CD4-positive, alpha-beta T cell (primary cell): ENCODE results near the gene CEACAM8. TPM values are rescaled to one million over a fixed set of nuclear protein-coding genes. Genes with fewer than 3 reads are reported as not detected.
"Not testable (repeated sequence)": the region's sequence is repeated elsewhere in the genome, so short reads cannot be mapped to it uniquely, and the experiment has no call there.

Source experiments
- ATAC-seq: fragments of 200-7000 bp; cut with Tn5 transposase; one replicate; pipeline ENCODE4 v1.10.0; 2022; ENCODE audit warnings: mild to moderate bottlenecking; ENCODE audit not compliant: poor library complexity
- CTCF ChIA-PET: fragments of 350-600 bp; sonication (Branson Sonifier 250); formaldehyde crosslinking; loops from one replicate; lab custom pipeline; 2021; ENCODE audit warnings: antibody characterized with exemption, inconsistent platforms; lab: Charles Lee
- POLR2A ChIA-PET: fragments of 350-600 bp; sonication (Branson Sonifier 250); formaldehyde crosslinking; loops from one replicate; lab custom pipeline; 2021; ENCODE audit warnings: antibody characterized with exemption, inconsistent platforms; lab: Charles Lee
- DNase-seq, 14 experiments: peaks; one replicate each; pipeline ENCODE4 v3.0.0-alpha.2; 2013 to 2020; ENCODE audit warnings: mixed read lengths in 2 of 14
- H3K27ac ChIP-seq, 2 donors: one replicate each; pipeline versions ENCODE4 v1.5.1 to v1.7.0; 2013; ENCODE audit warnings: low read length in 2 of 2, low read depth in 1 of 2, mild to moderate bottlenecking in 1 of 2
- H3K27me3 ChIP-seq, 2 experiments: 1 replicate in 1 of 2; 2 replicates in 1 of 2; pipeline versions ENCODE4 v1.6.1 to v1.7.0; 2013; ENCODE audit warnings: low read length in 2 of 2, control low read depth in 1 of 2, mild to moderate bottlenecking in 1 of 2, moderate library complexity in 1 of 2; ENCODE audit not compliant: insufficient read depth in 2 of 2, control insufficient read depth in 1 of 2
- H3K36me3 ChIP-seq: one replicate; pipeline ENCODE4 v1.6.1; 2013; ENCODE audit warnings: low read length, control low read depth; ENCODE audit not compliant: insufficient read depth
- H3K4me1 ChIP-seq: one replicate; pipeline ENCODE4 v1.6.1; 2013; ENCODE audit warnings: low read length, control low read depth; ENCODE audit not compliant: insufficient read depth
- H3K4me3 ChIP-seq: one replicate; pipeline ENCODE4 v1.5.1; 2013; ENCODE audit warnings: mild to moderate bottlenecking, low read length, moderate library complexity
- H3K9me3 ChIP-seq, 2 experiments: 1 replicate in 1 of 2; 2 replicates in 1 of 2; pipeline versions ENCODE4 v1.6.1 to v1.7.0; 2013; ENCODE audit warnings: low read length in 2 of 2, mild to moderate bottlenecking in 2 of 2, control low read depth in 1 of 2, moderate library complexity in 1 of 2; ENCODE audit not compliant: control insufficient read depth in 1 of 2, insufficient read depth in 1 of 2
- H3K27ac Mint-ChIP-seq: one replicate; pipeline ENCODE4 v1.8.0; 2020; ENCODE audit warnings: mixed read lengths
- H3K27me3 Mint-ChIP-seq: one replicate; pipeline ENCODE4 v1.8.0; 2021; ENCODE audit warnings: mixed read lengths
- H3K36me3 Mint-ChIP-seq: one replicate; pipeline ENCODE4 v1.8.0; 2021; ENCODE audit warnings: low read depth, mixed read lengths
- H3K4me1 Mint-ChIP-seq: one replicate; pipeline ENCODE4 v1.8.0; 2021; ENCODE audit warnings: low read depth, mixed read lengths
- H3K4me3 Mint-ChIP-seq: one replicate; pipeline ENCODE4 v1.8.0; 2020; ENCODE audit warnings: mild to moderate bottlenecking, mixed read lengths
- H3K9me3 Mint-ChIP-seq: one replicate; pipeline ENCODE4 v1.8.0; 2020; ENCODE audit warnings: mixed read lengths
- intact Hi-C, 2 experiments: fragments of 100-400 bp; cut with DNase I in 1 of 2; cut with micrococcal nuclease in 1 of 2; formaldehyde crosslinking; loops; one replicate each; pipeline versions ENCODE4 v1.15.1 to v1.9.0; 2023 to 2025; cut with DNase I, micrococcal nuclease
- total RNA-seq, 174 experiments: library from RNA in 2 of 174; stranded (reverse) in 2 of 174; gene quantifications; one replicate each; pipeline ENCODE4 v1.2.3 and lab custom pipeline; 2021 to 2026
- TF ChIP-seq, protein P1 (sequence below): fragments of 200-600 bp; IDR thresholded peaks from one replicate; pipeline ENCODE4 v1.8.0; 2022; ENCODE audit warnings: antibody characterized with exemption, mild to moderate bottlenecking

Gene CEACAM8
- total RNA-seq, 2 experiments from 2014 or later, result not detected

DNA sequence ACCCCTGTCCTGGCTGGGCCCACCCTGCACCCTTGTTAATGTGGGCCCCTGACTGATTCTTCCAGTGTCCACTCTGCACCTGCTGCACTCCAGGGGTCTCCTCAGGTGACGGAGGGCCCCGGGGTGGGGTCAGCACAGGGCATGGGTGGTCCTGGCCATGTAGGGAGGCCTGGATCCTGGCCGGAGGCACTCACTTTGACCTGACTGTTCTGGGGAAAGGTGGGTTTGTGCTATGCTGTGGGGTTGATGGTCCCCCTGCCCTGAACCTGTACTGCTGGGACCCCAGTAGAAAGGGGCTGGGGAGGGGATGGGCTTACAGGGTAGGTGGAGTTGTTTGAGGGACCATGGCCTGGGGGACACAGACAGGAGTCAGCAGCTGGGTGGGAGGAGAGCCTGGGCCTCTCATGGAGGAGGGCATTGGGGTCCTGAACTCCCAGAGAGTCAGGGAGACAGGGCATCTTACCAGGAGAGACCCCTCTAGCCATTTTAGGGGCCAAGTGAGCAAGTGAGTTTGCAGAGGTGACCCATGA lies 40.6 kb downstream of the CEACAM8 start:
- H3K27me3 ChIP-seq, result peaks cover 5 to 6% of the 10 kb centered on the region in 2 experiments
- H3K4me3 ChIP-seq, result no peak overlapping the region
- no peaks in the 10 kb centered on the region for H3K36me3 Mint-ChIP-seq
- H3K27me3 Mint-ChIP-seq, result peaks cover 45% of the 10 kb centered on the region
- DNase-seq (no peak), ATAC-seq (no peak)
- TF ChIP-seq, protein P1, sequence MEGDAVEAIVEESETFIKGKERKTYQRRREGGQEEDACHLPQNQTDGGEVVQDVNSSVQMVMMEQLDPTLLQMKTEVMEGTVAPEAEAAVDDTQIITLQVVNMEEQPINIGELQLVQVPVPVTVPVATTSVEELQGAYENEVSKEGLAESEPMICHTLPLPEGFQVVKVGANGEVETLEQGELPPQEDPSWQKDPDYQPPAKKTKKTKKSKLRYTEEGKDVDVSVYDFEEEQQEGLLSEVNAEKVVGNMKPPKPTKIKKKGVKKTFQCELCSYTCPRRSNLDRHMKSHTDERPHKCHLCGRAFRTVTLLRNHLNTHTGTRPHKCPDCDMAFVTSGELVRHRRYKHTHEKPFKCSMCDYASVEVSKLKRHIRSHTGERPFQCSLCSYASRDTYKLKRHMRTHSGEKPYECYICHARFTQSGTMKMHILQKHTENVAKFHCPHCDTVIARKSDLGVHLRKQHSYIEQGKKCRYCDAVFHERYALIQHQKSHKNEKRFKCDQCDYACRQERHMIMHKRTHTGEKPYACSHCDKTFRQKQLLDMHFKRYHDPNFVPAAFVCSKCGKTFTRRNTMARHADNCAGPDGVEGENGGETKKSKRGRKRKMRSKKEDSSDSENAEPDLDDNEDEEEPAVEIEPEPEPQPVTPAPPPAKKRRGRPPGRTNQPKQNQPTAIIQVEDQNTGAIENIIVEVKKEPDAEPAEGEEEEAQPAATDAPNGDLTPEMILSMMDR, result no peak
- no peaks in the 10 kb centered on the region for H3K36me3 ChIP-seq
- peaks cover 0 to 5% of the 10 kb centered on the region in 2 experiments for H3K9me3 ChIP-seq
- no peak overlapping the region for H3K4me3 Mint-ChIP-seq
- H3K4me1 Mint-ChIP-seq, result no peaks in the 10 kb centered on the region
- H3K4me1 ChIP-seq, result no peaks in the 10 kb centered on the region
- peaks cover 5% of the 10 kb centered on the region for H3K9me3 Mint-ChIP-seq
- H3K27ac Mint-ChIP-seq, result no peak overlapping the region
- intact Hi-C loops, result no loop called here
- CTCF ChIA-PET, result no interaction called here
- H3K27ac ChIP-seq, result no peak overlapping the region
- POLR2A ChIA-PET, result no interaction called here

DNA sequence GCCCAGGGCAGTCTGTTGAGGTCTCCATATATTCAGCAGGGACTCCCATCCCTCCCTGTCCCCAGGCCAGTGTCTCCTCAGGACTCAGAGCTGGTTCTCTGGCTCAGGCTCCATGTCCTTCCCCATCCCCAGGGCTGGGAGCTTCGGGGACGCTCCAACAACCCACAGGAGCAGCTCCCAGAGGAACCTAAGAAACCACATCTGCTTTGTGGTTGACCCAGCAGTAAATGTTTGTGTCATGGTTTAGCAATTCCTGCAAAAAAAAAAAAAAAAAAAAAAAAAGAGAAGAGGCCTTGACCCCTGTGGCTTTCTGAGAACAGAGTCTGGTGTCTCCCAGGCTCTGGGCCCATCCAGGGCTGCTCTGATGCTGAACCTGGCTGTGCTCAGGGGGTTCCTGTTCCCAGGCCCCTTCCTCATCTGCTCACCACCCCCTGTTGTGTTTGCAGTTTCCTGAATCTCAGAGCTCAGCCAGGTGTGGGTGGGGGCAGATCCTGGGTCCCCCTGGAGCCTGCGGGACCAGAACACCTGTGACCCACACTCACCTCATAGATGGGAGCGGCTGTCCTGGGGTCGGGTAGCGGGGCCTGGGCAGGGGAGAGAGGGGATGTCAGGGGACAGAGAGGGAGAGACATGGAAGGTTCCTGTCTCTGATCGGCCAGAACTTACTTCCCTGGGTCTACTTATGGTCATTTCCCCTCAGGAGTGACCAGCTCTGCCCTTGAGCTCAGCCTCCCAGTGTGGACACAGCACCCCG lies 41.3 kb downstream of the CEACAM8 start:
- POLR2A ChIA-PET, result no interaction called here
- no peaks in the 10 kb centered on the region for H3K4me1 Mint-ChIP-seq
- H3K27me3 ChIP-seq, result peaks cover 5 to 6% of the 10 kb centered on the region in 2 experiments
- ATAC-seq (no peak), DNase-seq (peak in 1 of 14 experiments; percentile 16)
- TF ChIP-seq, protein P1, result no peak
- no peaks in the 10 kb centered on the region for H3K36me3 ChIP-seq
- H3K4me1 ChIP-seq, result no peaks in the 10 kb centered on the region
- intact Hi-C loops, result no loop called here
- CTCF ChIA-PET, result no interaction called here
- no peaks in the 10 kb centered on the region for H3K36me3 Mint-ChIP-seq
- no peak overlapping the region for H3K27ac ChIP-seq
- peaks cover 7% of the 10 kb centered on the region for H3K9me3 Mint-ChIP-seq
- H3K4me3 ChIP-seq, result no peak overlapping the region
- no peak overlapping the region for H3K27ac Mint-ChIP-seq
- no peak overlapping the region for H3K4me3 Mint-ChIP-seq
- peaks cover 0 to 5% of the 10 kb centered on the region in 2 experiments for H3K9me3 ChIP-seq
- H3K27me3 Mint-ChIP-seq, result peaks cover 47% of the 10 kb centered on the region

DNA sequence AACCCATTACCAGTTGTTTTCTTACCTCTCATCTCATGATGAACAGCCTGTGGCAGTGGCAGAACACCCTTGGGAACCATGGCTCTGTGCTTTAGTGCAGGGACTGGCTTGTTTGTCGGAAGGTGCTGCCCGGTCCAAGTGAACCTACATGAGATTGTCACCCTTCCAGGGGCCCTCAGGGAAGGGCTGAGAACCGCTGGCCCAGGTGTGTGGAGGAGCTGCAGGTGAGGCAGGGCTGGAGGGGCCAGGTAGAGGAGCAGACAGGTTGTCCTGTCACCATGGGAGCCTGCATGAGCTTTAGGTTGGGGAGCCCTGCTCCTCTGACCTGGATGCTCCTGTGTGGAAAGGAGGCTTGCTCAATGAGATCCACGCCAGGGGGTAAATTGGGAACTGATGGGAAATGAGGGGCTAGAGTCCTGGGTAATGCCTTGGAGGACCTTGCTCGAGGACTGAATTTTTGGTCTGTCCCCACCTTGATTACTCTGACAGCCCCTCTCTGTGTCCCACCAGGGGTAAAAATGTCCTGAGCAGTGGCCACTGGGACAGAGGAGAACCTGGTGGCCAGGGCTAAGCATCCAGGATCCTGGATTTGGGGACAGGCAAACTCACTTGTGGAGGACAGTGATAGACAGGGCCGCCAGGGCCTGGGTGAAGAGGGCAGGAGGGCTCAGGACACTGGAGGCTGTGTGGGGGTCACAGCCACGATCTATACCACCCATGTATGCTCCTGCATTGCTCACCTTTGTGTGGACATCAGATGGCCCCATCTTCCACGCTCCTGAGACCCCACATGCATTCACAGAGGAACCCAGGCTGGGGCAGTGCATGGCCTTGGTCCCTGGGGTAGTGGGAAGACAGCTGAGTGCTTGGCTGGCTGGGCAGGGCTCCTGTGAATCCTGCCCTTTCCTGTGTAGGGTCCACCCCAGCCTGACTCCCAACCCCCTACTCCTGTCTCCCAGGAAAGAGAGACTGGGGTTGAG lies 42.3 kb downstream of the CEACAM8 start:
- no peak for ATAC-seq

DNA sequence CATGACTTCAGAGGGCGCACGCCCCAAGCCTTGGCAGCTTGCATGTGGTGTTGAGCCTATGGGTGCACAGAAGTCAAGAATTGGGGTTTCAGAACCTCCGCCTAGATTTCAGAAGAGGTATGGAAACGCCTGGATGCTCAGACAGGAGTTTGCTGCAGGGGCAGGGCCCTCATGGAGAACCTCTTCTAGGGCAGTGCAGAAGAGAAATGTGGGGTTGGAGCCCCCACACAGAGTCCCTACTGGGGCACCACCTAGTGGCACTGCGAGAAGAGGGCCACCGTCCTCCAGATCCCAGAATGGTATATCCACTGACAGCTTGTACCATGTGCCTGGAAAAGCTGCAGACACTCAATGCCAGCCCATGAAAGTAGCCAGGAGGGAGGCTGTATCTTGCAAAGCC lies 44.2 kb downstream of the CEACAM8 start:
- H3K4me1 ChIP-seq, DNase-seq, intact Hi-C loops, H3K27me3 ChIP-seq, ATAC-seq, H3K4me3 ChIP-seq, H3K36me3 ChIP-seq, CTCF ChIA-PET, H3K4me3 Mint-ChIP-seq, POLR2A ChIA-PET, H3K4me1 Mint-ChIP-seq, H3K36me3 Mint-ChIP-seq, H3K27ac ChIP-seq, H3K9me3 ChIP-seq, H3K27ac Mint-ChIP-seq, H3K9me3 Mint-ChIP-seq: not testable (repeated sequence)
- H3K27me3 Mint-ChIP-seq, result peaks cover 43% of the 10 kb centered on the region

More for the DNA sequence above, 42.3 kb downstream of the CEACAM8 start:
- Mint-ChIP-seq H3K4me3 (no peak overlapping the region), H3K36me3 (no peaks in the 10 kb centered on the region), H3K27ac (no peak overlapping the region), H3K4me1 (no peaks in the 10 kb centered on the region), H3K9me3 (peaks cover 7% of the 10 kb centered on the region), H3K27me3 (peaks cover 49% of the 10 kb centered on the region)
- Histone ChIP-seq H3K27me3 (peaks cover 2 to 6% of the 10 kb centered on the region in 2 experiments), H3K4me3 (no peak overlapping the region), H3K9me3 (peaks cover 0 to 5% of the 10 kb centered on the region in 2 experiments), H3K27ac (no peak overlapping the region), H3K4me1 (no peaks in the 10 kb centered on the region), H3K36me3 (no peaks in the 10 kb centered on the region)
- TF ChIP-seq, protein P1, result no peak
- DNase-seq, result no peak
- intact Hi-C loops, result no loop called here
- POLR2A ChIA-PET, result no interaction called here
- CTCF ChIA-PET, result no interaction called here
